HepG2 (cell line): ENCODE results near the gene TTC39C.

ENCODE experiments used
- CTCF ChIP-seq: sonication (generic); formaldehyde crosslinking; IDR thresholded peaks from 2 replicates; pipeline ENCODE4 v1.5.0; 2020; ENCODE audit warnings: mild to moderate bottlenecking, missing genetic modification reagents, moderate library complexity
- ELF4 ChIP-seq: sonication (generic); formaldehyde crosslinking; IDR thresholded peaks from 2 replicates; pipeline ENCODE4 v1.5.0; 2020; ENCODE audit warnings: missing genetic modification reagents, mild to moderate bottlenecking, moderate library complexity, borderline replicate concordance
- EZH2 ChIP-seq: conservative IDR thresholded peaks from 2 replicates; pipeline ENCODE4 v1.6.1; 2012; ENCODE audit warnings: mild to moderate bottlenecking, low read depth, low read length, moderate library complexity
- NR3C1 ChIP-seq: sonication (generic); formaldehyde crosslinking; IDR thresholded peaks from 2 replicates; pipeline ENCODE4 v1.4.0; 2020; ENCODE audit warnings: missing genetic modification reagents
- POLR2A ChIP-seq, 2 experiments: IDR thresholded peaks; 2 replicates each; pipeline ENCODE4 v1.6.1; 2011; ENCODE audit warnings: low read depth in 2 of 2, low read length in 2 of 2, mild to moderate bottlenecking in 1 of 2, moderate library complexity in 1 of 2; ENCODE audit not compliant: insufficient read depth in 1 of 2
- RNF219 ChIP-seq: sonication (generic); formaldehyde crosslinking; IDR thresholded peaks from 2 replicates; pipeline ENCODE4 v1.5.0; 2020; ENCODE audit warnings: mild to moderate bottlenecking, missing genetic modification reagents
- SNAPC4 ChIP-seq: sonication (generic); formaldehyde crosslinking; IDR thresholded peaks from 2 replicates; pipeline ENCODE4 v1.4.0; 2020; ENCODE audit warnings: mild to moderate bottlenecking, missing genetic modification reagents
- SRSF1 ChIP-seq: fragments of 200-400 bp; formaldehyde crosslinking; optimal IDR thresholded peaks from 2 replicates; pipeline ENCODE3; 2017; ENCODE audit warnings: mild to moderate bottlenecking, low read depth, low read length, moderate library complexity
- TAF1 ChIP-seq: sonication (generic); formaldehyde crosslinking; IDR thresholded peaks from 2 replicates; pipeline ENCODE4 v1.4.0; 2020; ENCODE audit warnings: missing genetic modification reagents
- TGIF2 ChIP-seq: IDR thresholded peaks from 2 replicates; pipeline ENCODE4 v1.6.1; 2016; ENCODE audit warnings: control low read depth, missing compliant biosample characterization
- ZNF225 ChIP-seq: sonication (generic); formaldehyde crosslinking; IDR thresholded peaks from 2 replicates; pipeline ENCODE4 v1.4.0; 2020; ENCODE audit warnings: mild to moderate bottlenecking, missing genetic modification reagents

GRCh38 chr18:24170360-24170759 lies 155.8 kb downstream of the TTC39C start:
- TF ChIP-seq TGIF2 (CRISPR knock-in tag) (no peak), CTCF (CRISPR knock-in tag) (no peak), ELF4 (no peak), RNF219 (CRISPR knock-in tag) (no peak), TAF1 (CRISPR knock-in tag) (no peak), EZH2 (no peak), SRSF1 (no peak), ZNF225 (no peak), SNAPC4 (CRISPR knock-in tag) (no peak), POLR2A (IDR thresholded peaks at IDR 0.05; ENCODE audit: insufficient read depth in 1 of 2, low read depth in 2 of 2, low read length in 2 of 2) (no peak), NR3C1 (CRISPR knock-in tag) (no peak)
